ENCODE data around the gene SUFU. TPM values are rescaled to one million over a fixed set of nuclear protein-coding genes. Genes with fewer than 3 reads are reported as not detected.

The SUFU gene
- total RNA-seq, 1 experiment from 2014 or later = 13.1 TPM

DNA sequence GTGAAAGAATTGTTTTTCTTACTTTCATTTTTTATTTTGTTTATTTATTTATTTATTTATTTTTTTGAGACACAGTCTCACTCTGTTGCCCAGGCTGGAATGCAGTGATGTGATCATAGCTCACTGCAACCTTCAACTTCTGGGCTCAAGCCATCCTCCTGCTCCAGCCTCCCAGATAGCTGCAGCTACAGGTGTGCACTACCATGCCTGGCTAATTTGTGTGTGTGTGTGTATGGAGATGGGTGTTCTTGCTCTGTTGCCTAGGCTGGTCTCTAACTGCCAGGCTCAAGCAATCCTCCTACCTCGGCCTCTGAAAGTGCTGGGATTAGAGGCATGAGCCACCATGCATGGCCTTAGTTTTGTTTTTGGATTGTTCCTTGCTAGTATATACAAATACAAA, 85.1 kb downstream of the SUFU start (continued):
- TF ChIP-seq ZNF416 (CRISPR knock-in tag; IDR thresholded peaks at IDR 0.05) (no peak), ELF4 (CRISPR knock-in tag; IDR thresholded peaks at IDR 0.05; ENCODE audit: low read depth) (no peak), ZNF263 (CRISPR knock-in tag; IDR thresholded peaks at IDR 0.05; ENCODE audit: low read depth) (no peak), RELA (CRISPR knock-in tag; IDR thresholded peaks at IDR 0.05; ENCODE audit: borderline replicate concordance) (no peak), ZBTB21 (CRISPR knock-in tag; IDR thresholded peaks at IDR 0.05; ENCODE audit: borderline replicate concordance) (no peak), OVOL2 (CRISPR knock-in tag; IDR thresholded peaks at IDR 0.05; ENCODE audit: borderline replicate concordance) (no peak), ZNF423 (CRISPR knock-in tag; IDR thresholded peaks at IDR 0.05) (no peak), SMAD4 (CRISPR knock-in tag; IDR thresholded peaks at IDR 0.05) (no peak)
- TF ChIP-seq, protein P1, sequence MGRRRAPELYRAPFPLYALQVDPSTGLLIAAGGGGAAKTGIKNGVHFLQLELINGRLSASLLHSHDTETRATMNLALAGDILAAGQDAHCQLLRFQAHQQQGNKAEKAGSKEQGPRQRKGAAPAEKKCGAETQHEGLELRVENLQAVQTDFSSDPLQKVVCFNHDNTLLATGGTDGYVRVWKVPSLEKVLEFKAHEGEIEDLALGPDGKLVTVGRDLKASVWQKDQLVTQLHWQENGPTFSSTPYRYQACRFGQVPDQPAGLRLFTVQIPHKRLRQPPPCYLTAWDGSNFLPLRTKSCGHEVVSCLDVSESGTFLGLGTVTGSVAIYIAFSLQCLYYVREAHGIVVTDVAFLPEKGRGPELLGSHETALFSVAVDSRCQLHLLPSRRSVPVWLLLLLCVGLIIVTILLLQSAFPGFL (CRISPR knock-in tag; IDR thresholded peaks at IDR 0.05; ENCODE audit: borderline replicate concordance) = no peak
- TF ChIP-seq, protein P2, sequence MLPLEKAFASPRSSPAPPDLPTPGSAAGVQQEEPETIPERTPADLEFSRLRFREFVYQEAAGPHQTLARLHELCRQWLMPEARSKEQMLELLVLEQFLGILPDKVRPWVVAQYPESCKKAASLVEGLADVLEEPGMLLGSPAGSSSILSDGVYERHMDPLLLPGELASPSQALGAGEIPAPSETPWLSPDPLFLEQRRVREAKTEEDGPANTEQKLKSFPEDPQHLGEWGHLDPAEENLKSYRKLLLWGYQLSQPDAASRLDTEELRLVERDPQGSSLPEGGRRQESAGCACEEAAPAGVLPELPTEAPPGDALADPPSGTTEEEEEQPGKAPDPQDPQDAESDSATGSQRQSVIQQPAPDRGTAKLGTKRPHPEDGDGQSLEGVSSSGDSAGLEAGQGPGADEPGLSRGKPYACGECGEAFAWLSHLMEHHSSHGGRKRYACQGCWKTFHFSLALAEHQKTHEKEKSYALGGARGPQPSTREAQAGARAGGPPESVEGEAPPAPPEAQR (CRISPR knock-in tag; IDR thresholded peaks at IDR 0.05) = no peak
- TF ChIP-seq, protein P3, sequence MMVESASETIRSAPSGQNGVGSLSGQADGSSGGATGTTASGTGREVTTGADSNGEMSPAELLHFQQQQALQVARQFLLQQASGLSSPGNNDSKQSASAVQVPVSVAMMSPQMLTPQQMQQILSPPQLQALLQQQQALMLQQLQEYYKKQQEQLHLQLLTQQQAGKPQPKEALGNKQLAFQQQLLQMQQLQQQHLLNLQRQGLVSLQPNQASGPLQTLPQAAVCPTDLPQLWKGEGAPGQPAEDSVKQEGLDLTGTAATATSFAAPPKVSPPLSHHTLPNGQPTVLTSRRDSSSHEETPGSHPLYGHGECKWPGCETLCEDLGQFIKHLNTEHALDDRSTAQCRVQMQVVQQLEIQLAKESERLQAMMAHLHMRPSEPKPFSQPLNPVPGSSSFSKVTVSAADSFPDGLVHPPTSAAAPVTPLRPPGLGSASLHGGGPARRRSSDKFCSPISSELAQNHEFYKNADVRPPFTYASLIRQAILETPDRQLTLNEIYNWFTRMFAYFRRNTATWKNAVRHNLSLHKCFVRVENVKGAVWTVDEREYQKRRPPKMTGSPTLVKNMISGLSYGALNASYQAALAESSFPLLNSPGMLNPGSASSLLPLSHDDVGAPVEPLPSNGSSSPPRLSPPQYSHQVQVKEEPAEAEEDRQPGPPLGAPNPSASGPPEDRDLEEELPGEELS (CRISPR knock-in tag; IDR thresholded peaks at IDR 0.05) = no peak

DNA sequence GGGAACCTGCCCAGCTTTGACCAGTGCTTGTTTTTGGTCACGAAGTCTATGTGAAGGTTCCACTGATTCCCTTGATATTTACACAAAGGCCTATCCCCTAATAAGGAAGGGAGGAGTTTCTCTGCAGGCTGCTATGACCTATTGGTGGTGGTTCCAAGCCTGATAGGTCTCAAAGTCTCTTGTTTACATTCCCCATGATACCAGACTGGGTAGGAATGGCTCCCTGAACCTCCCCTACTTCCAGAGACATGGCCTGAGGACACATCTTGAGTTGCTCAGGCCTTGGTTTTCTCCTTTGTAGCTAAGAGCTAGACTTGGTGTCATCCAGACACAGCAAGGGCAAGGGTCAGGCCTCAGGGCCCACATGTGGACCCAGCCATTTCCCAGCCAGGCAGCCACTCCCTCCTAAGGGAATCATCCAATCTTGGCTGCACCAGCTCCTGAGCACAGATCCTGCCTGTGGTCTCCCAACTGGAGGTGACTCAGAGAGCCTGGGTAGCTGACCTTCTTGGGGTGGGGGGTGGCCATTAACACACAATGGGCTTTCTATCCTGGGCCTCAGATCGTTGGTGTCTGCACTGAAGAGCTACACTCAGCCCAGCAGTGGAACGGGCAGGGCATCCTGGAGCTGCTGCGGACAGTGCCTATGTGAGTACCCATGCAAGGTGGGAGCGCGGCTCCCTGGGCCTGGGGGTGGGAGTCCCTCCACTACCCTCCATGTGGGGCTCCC, 89.5 kb downstream of the SUFU start:
- ATAC-seq = no peak
- POLR2A ChIA-PET = no interaction called here
- Mint-ChIP-seq H3K27ac (0 out of 2 replicates have a peak overlapping the region, but pooled peaks have one; percentile 48), H3K4me1 (peaks cover 16% of the 10 kb centered on the region), H3K9me3 (no peaks in the 10 kb centered on the region), H3K4me3 (no peak overlapping the region), H3K36me3 (no peaks in the 10 kb centered on the region), H3K27me3 (ENCODE audit: low read depth) (no peaks in the 10 kb centered on the region)
- TF ChIP-seq SMAD3 (CRISPR knock-in tag; IDR thresholded peaks at IDR 0.05; ENCODE audit: borderline replicate concordance) = no peak
- no peak for TF ChIP-seq SOX15 (CRISPR knock-in tag; IDR thresholded peaks at IDR 0.05)
- no peak for TF ChIP-seq CREB1 (CRISPR knock-in tag; IDR thresholded peaks at IDR 0.05)
- no peak for TF ChIP-seq FOXP1 (CRISPR knock-in tag; IDR thresholded peaks at IDR 0.05; ENCODE audit: borderline replicate concordance)
- TF ChIP-seq ETV6 (CRISPR knock-in tag; IDR thresholded peaks at IDR 0.05) = no peak
- no peak for TF ChIP-seq FOXK1 (CRISPR knock-in tag; IDR thresholded peaks at IDR 0.05)
- no peak for TF ChIP-seq ZNF219 (CRISPR knock-in tag; IDR thresholded peaks at IDR 0.05; ENCODE audit: borderline replicate concordance)
- TF ChIP-seq MYBL2 (CRISPR knock-in tag; IDR thresholded peaks at IDR 0.05) = no peak
- no peak for TF ChIP-seq ZNF416 (CRISPR knock-in tag; IDR thresholded peaks at IDR 0.05)
- no peak for TF ChIP-seq ELF4 (CRISPR knock-in tag; IDR thresholded peaks at IDR 0.05; ENCODE audit: low read depth)
- TF ChIP-seq ZNF396 (CRISPR knock-in tag; IDR thresholded peaks at IDR 0.05; ENCODE audit: borderline replicate concordance) = no peak
- TF ChIP-seq, protein P4, sequence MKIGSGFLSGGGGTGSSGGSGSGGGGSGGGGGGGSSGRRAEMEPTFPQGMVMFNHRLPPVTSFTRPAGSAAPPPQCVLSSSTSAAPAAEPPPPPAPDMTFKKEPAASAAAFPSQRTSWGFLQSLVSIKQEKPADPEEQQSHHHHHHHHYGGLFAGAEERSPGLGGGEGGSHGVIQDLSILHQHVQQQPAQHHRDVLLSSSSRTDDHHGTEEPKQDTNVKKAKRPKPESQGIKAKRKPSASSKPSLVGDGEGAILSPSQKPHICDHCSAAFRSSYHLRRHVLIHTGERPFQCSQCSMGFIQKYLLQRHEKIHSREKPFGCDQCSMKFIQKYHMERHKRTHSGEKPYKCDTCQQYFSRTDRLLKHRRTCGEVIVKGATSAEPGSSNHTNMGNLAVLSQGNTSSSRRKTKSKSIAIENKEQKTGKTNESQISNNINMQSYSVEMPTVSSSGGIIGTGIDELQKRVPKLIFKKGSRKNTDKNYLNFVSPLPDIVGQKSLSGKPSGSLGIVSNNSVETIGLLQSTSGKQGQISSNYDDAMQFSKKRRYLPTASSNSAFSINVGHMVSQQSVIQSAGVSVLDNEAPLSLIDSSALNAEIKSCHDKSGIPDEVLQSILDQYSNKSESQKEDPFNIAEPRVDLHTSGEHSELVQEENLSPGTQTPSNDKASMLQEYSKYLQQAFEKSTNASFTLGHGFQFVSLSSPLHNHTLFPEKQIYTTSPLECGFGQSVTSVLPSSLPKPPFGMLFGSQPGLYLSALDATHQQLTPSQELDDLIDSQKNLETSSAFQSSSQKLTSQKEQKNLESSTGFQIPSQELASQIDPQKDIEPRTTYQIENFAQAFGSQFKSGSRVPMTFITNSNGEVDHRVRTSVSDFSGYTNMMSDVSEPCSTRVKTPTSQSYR (CRISPR knock-in tag; IDR thresholded peaks at IDR 0.05) = no peak
- TF ChIP-seq, protein P5, sequence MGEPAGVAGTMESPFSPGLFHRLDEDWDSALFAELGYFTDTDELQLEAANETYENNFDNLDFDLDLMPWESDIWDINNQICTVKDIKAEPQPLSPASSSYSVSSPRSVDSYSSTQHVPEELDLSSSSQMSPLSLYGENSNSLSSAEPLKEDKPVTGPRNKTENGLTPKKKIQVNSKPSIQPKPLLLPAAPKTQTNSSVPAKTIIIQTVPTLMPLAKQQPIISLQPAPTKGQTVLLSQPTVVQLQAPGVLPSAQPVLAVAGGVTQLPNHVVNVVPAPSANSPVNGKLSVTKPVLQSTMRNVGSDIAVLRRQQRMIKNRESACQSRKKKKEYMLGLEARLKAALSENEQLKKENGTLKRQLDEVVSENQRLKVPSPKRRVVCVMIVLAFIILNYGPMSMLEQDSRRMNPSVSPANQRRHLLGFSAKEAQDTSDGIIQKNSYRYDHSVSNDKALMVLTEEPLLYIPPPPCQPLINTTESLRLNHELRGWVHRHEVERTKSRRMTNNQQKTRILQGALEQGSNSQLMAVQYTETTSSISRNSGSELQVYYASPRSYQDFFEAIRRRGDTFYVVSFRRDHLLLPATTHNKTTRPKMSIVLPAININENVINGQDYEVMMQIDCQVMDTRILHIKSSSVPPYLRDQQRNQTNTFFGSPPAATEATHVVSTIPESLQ (CRISPR knock-in tag; IDR thresholded peaks at IDR 0.05) = no peak
- CTCF ChIA-PET = interaction anchor here (1.4 to 2.9 kb wide), 2 partner anchors 10 to 90 kb away, joined by 4 to 15 read pairs; partner anchors contain the start of gene ACTR1A
- DNase-seq (ENCODE audit: low spot score) = no peak
